ENCODE results near the gene RUNX1. TPM values are rescaled to one million over a fixed set of nuclear protein-coding genes. Genes with fewer than 3 reads are reported as not detected.

The RUNX1 gene
- total RNA-seq, 1 experiment from 2014 or later: 86.2 TPM

GRCh38 chr21:35088319-35088771 is 39.2 kb upstream of the RUNX1 start:
- H3K4me3 Mint-ChIP-seq (ENCODE audit: unreplicated experiment): no peak overlapping the region
- CTCF ChIA-PET: interaction anchor here (0.8 kb wide), 1 partner anchor 110 kb away, joined by 3 read pairs; no protein-coding TSS in a partner anchor

GRCh38 chr21:35086357-35086756 is 37.3 kb upstream of the RUNX1 start:
- peak overlapping the region; percentile 92 for H3K27ac Mint-ChIP-seq (ENCODE audit: low read depth, unreplicated experiment)
- peak; percentile 66 for DNase-seq (ENCODE audit: unreplicated experiment)
- ChIA-PET CTCF (no interaction called here), POLR2A (interaction anchor here (0.8 to 2.7 kb wide), 4 partner anchors 16 to 50 kb away, joined by 3 to 9 read pairs (median 3); no protein-coding TSS in a partner anchor)
- no TSS peak for BruUV-seq (replicated peaks)
- no peak overlapping the region for H3K4me3 Mint-ChIP-seq (ENCODE audit: unreplicated experiment)
- no peak for TF ChIP-seq CTCF (IDR thresholded peaks at IDR 0.05; ENCODE audit: unreplicated experiment)
- intact Hi-C loops (cut with micrococcal nuclease): no loop called here
- no peaks in the 10 kb centered on the region for H3K27me3 Mint-ChIP-seq (ENCODE audit: insufficient read depth, unreplicated experiment)
- H3K36me3 Mint-ChIP-seq (ENCODE audit: insufficient read depth, unreplicated experiment): no peaks in the 10 kb centered on the region
- peaks cover 13% of the 10 kb centered on the region for H3K9me3 Mint-ChIP-seq (ENCODE audit: unreplicated experiment)
- H3K4me1 Mint-ChIP-seq (ENCODE audit: insufficient read depth, unreplicated experiment): peaks cover 25% of the 10 kb centered on the region

More at GRCh38 chr21:35088319-35088771, 39.2 kb upstream of the RUNX1 start:
- no peak overlapping the region for H3K27ac Mint-ChIP-seq (ENCODE audit: low read depth, unreplicated experiment)
- no peaks in the 10 kb centered on the region for H3K36me3 Mint-ChIP-seq (ENCODE audit: insufficient read depth, unreplicated experiment)
- H3K4me1 Mint-ChIP-seq (ENCODE audit: insufficient read depth, unreplicated experiment): peaks cover 25% of the 10 kb centered on the region
- POLR2A ChIA-PET: interaction anchor here (0.7 to 1.1 kb wide), 2 partner anchors 9 to 40 kb away, joined by 3 read pairs; no protein-coding TSS in a partner anchor
- BruUV-seq (replicated peaks): no TSS peak
- no peak for TF ChIP-seq CTCF (IDR thresholded peaks at IDR 0.05; ENCODE audit: unreplicated experiment)
- no peak for DNase-seq (ENCODE audit: unreplicated experiment)
- intact Hi-C loops (cut with micrococcal nuclease): no loop called here
- no peaks in the 10 kb centered on the region for H3K9me3 Mint-ChIP-seq (ENCODE audit: unreplicated experiment)
- no peaks in the 10 kb centered on the region for H3K27me3 Mint-ChIP-seq (ENCODE audit: insufficient read depth, unreplicated experiment)

GRCh38 chr21:35084869-35085268 is 35.8 kb upstream of the RUNX1 start:
- ChIA-PET POLR2A (interaction anchor here (1.2 to 2.7 kb wide), 4 partner anchors 10 to 255 kb away, joined by 3 to 9 read pairs (median 4); no protein-coding TSS in a partner anchor), CTCF (interaction anchor here (0.5 to 0.8 kb wide), 4 partner anchors 34 to 676 kb away, joined by 3 read pairs; no protein-coding TSS in a partner anchor)
- H3K36me3 Mint-ChIP-seq (ENCODE audit: insufficient read depth, unreplicated experiment): no peaks in the 10 kb centered on the region
- peak; percentile 59 for DNase-seq (ENCODE audit: unreplicated experiment)
- peaks cover 13% of the 10 kb centered on the region for H3K9me3 Mint-ChIP-seq (ENCODE audit: unreplicated experiment)
- peaks cover 30% of the 10 kb centered on the region for H3K4me1 Mint-ChIP-seq (ENCODE audit: insufficient read depth, unreplicated experiment)
- no peaks in the 10 kb centered on the region for H3K27me3 Mint-ChIP-seq (ENCODE audit: insufficient read depth, unreplicated experiment)
- no peak for TF ChIP-seq CTCF (IDR thresholded peaks at IDR 0.05; ENCODE audit: unreplicated experiment)
- intact Hi-C loops (cut with micrococcal nuclease): no loop called here
- BruUV-seq (replicated peaks): no TSS peak
- H3K27ac Mint-ChIP-seq (ENCODE audit: low read depth, unreplicated experiment): peak overlapping the region; percentile 92
- H3K4me3 Mint-ChIP-seq (ENCODE audit: unreplicated experiment): no peak overlapping the region

DNA sequence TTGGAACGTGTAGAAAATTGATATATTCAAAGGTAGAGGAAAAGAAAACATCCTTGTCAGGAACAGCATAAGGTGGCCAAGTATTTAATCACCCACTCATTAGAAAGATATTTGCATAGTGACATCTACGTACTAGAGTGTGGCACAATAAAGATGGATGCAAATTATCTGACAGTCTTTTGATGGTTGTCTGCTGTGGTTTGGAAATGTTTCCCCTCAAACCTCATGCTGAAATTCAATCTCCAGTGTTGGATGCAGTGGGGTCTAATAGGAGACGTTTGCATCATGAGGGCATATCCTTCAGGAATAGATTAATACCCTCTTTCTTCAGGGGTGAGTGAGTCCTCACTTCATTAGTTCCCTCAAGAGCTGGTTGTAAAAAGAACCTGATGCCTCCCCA is 34.1 kb upstream of the RUNX1 start:
- H3K4me1 Mint-ChIP-seq (ENCODE audit: insufficient read depth, unreplicated experiment): peaks cover 30% of the 10 kb centered on the region
- ChIA-PET POLR2A (no interaction called here), CTCF (no interaction called here)
- TF ChIP-seq CTCF (IDR thresholded peaks at IDR 0.05; ENCODE audit: unreplicated experiment): no peak
- H3K36me3 Mint-ChIP-seq (ENCODE audit: insufficient read depth, unreplicated experiment): no peaks in the 10 kb centered on the region
- H3K27me3 Mint-ChIP-seq (ENCODE audit: insufficient read depth, unreplicated experiment): no peaks in the 10 kb centered on the region
- BruUV-seq (replicated peaks): no TSS peak
- no peak for DNase-seq (ENCODE audit: unreplicated experiment)
- intact Hi-C loops (cut with micrococcal nuclease): no loop called here
- H3K9me3 Mint-ChIP-seq (ENCODE audit: unreplicated experiment): peaks cover 13% of the 10 kb centered on the region
- H3K27ac Mint-ChIP-seq (ENCODE audit: low read depth, unreplicated experiment): no peak overlapping the region
- no peak overlapping the region for H3K4me3 Mint-ChIP-seq (ENCODE audit: unreplicated experiment)
